Upper lobe of right lung (tissue), 1 donor: Measurements from ENCODE around the gene FAM43A. TPM values are rescaled to one million over a fixed set of nuclear protein-coding genes. Genes with fewer than 3 reads are reported as not detected.
A peak's percentile ranks its signal among the peaks of the same experiment; 100 is the strongest.

Source experiments
- ATAC-seq: fragments of 200-7000 bp; cut with Tn5 transposase; one replicate; pipeline ENCODE4 v1.9.1; 2020; ENCODE audit warnings: mild to moderate bottlenecking, moderate library complexity
- DNase-seq: peaks from one replicate; pipeline ENCODE4 v3.0.0-alpha.2; 2020
- H3K27ac ChIP-seq: fragments of 200-600 bp; one replicate; pipeline ENCODE4 v1.8.0; 2022
- H3K27me3 ChIP-seq: fragments of 200-600 bp; one replicate; pipeline ENCODE4 v1.8.0; 2022; ENCODE audit warnings: mild to moderate bottlenecking
- H3K36me3 ChIP-seq: fragments of 200-600 bp; one replicate; pipeline ENCODE4 v1.8.0; 2022
- H3K4me1 ChIP-seq: fragments of 200-600 bp; one replicate; pipeline ENCODE4 v1.8.0; 2022
- H3K4me3 ChIP-seq: fragments of 200-600 bp; one replicate; pipeline ENCODE4 v1.8.0; 2022; ENCODE audit warnings: mild to moderate bottlenecking
- H3K9me3 ChIP-seq: fragments of 200-600 bp; one replicate; pipeline ENCODE4 v1.8.0; 2022
- CTCF ChIP-seq: fragments of 200-600 bp; IDR thresholded peaks from one replicate; pipeline ENCODE4 v1.8.0; 2022; ENCODE audit warnings: antibody characterized with exemption
- intact Hi-C: fragments of 100-400 bp; cut with DNase I; formaldehyde crosslinking; loops from one replicate; pipeline ENCODE4 v1.11.0; 2022
- total RNA-seq: library from RNA; stranded (reverse); fragmentation: NEBNext Ultra II Directional; extraction: Animal tissue kit (Norgen Biotek cat#: 25700); gene quantifications from one replicate; pipeline ENCODE4 v1.2.1, GENCODE V29; 2021
- donor health status: DM: no; HTN: yes; CAD: no; lungs with severe emphysema.

The FAM43A gene
- total RNA-seq, 1 donor from 2014 or later: 25.7 TPM

- Histone ChIP-seq H3K4me1 (peaks cover 15% of the 10 kb centered on the region), H3K27ac (peak within 1 kb of the TSS; percentile 98), H3K9me3 (no peaks in the 10 kb centered on the region), H3K4me3 (peak within 1 kb of the TSS; percentile 90), H3K27me3 (peaks cover 4% of the 10 kb centered on the region), H3K36me3 (peaks cover 24% of the 10 kb centered on the region)
- intact Hi-C loops: no loop called here
- peak; percentile 95 for DNase-seq
- no peak for TF ChIP-seq CTCF
- ATAC-seq: peak; percentile 98
Observed at GRCh38 chr3:194671900-194672808, 13.5 kb upstream of the FAM43A start, which contains the start of gene LSG1. LSG1 (minus strand) TSS chr3:194672191; CDS start chr3:194672162, 29 bp downstream.

- no peak for TF ChIP-seq CTCF
- H3K4me3 ChIP-seq: peak overlapping the region; percentile 90
- H3K4me1 ChIP-seq: peaks cover 15% of the 10 kb centered on the region
- no peaks in the 10 kb centered on the region for H3K9me3 ChIP-seq
- H3K36me3 ChIP-seq: peaks cover 23% of the 10 kb centered on the region
- ATAC-seq (no peak), DNase-seq (no peak)
- H3K27me3 ChIP-seq: peaks cover 4% of the 10 kb centered on the region
- intact Hi-C loops: no loop called here
- H3K27ac ChIP-seq: peak overlapping the region; percentile 98
Observed at GRCh38 chr3:194672876-194673275, 12.8 kb upstream of the FAM43A start.

- H3K36me3 ChIP-seq: peaks cover 15% of the 10 kb centered on the region
- H3K27ac ChIP-seq: no peak overlapping the region
- no peaks in the 10 kb centered on the region for H3K9me3 ChIP-seq
- no peak for DNase-seq
- TF ChIP-seq CTCF: no peak
- intact Hi-C loops: no loop called here
- H3K27me3 ChIP-seq: peaks cover 4% of the 10 kb centered on the region
- no peak for ATAC-seq
- no peak overlapping the region for H3K4me3 ChIP-seq
- H3K4me1 ChIP-seq: peaks cover 15% of the 10 kb centered on the region
Observed at GRCh38 chr3:194673761-194674160, 11.9 kb upstream of the FAM43A start.

- Histone ChIP-seq H3K4me1 (peaks cover 15% of the 10 kb centered on the region), H3K36me3 (peaks cover under 1% of the 10 kb centered on the region), H3K27ac (no peak overlapping the region), H3K9me3 (no peaks in the 10 kb centered on the region), H3K4me3 (no peak overlapping the region), H3K27me3 (peaks cover 4% of the 10 kb centered on the region)
- no peak for TF ChIP-seq CTCF
- DNase-seq: no peak
- intact Hi-C loops: no loop called here
- no peak for ATAC-seq
Observed at GRCh38 chr3:194675081-194675640, 10.5 kb upstream of the FAM43A start.

GRCh38 chr3:194675680-194676079 lies 10.0 kb upstream of the FAM43A start:
- no peaks in the 10 kb centered on the region for H3K9me3 ChIP-seq
- no peak overlapping the region for H3K4me3 ChIP-seq
- no peak for TF ChIP-seq CTCF
- DNase-seq (no peak), ATAC-seq (no peak)
- no peaks in the 10 kb centered on the region for H3K36me3 ChIP-seq
- intact Hi-C loops: no loop called here
- peaks cover 4% of the 10 kb centered on the region for H3K27me3 ChIP-seq
- H3K4me1 ChIP-seq: peaks cover 12% of the 10 kb centered on the region
- no peak overlapping the region for H3K27ac ChIP-seq
